Liver (tissue), 9 donors: ENCODE results near the gene RINL. TPM values are rescaled to one million over a fixed set of nuclear protein-coding genes. Genes with fewer than 3 reads are reported as not detected.

Experiments
- DNase-seq: peaks from one replicate; pipeline ENCODE4 v3.0.0-alpha.2; 2017; ENCODE audit warnings: low spot score
- H3K27ac ChIP-seq, 2 donors: one replicate each; pipeline ENCODE4 v1.7.0; 2013; ENCODE audit warnings: inconsistent platforms in 2 of 2, low read length in 2 of 2, control low read depth in 1 of 2, low read depth in 1 of 2, mild to moderate bottlenecking in 1 of 2
- H3K27me3 ChIP-seq, 4 donors: one replicate each; pipeline versions ENCODE4 v1.6.1 to v1.7.0; 2013; ENCODE audit warnings: low read length in 3 of 4, inconsistent platforms in 1 of 4, mild to moderate bottlenecking in 1 of 4, moderate library complexity in 1 of 4; ENCODE audit not compliant: control insufficient read depth in 4 of 4, insufficient read depth in 4 of 4
- H3K36me3 ChIP-seq, 4 donors: one replicate each; pipeline versions ENCODE4 v1.6.1 to v1.7.0; 2013; ENCODE audit warnings: low read length in 3 of 4, mild to moderate bottlenecking in 3 of 4, low read depth in 1 of 4, moderate library complexity in 1 of 4; ENCODE audit not compliant: control insufficient read depth in 4 of 4, insufficient read depth in 3 of 4
- H3K4me1 ChIP-seq, 4 donors: one replicate each; pipeline versions ENCODE4 v1.6.1 to v1.7.0; 2013; ENCODE audit warnings: low read length in 3 of 4, mild to moderate bottlenecking in 3 of 4, moderate library complexity in 1 of 4; ENCODE audit not compliant: control insufficient read depth in 4 of 4, insufficient read depth in 4 of 4
- H3K4me3 ChIP-seq, 3 donors: one replicate each; pipeline versions ENCODE4 v1.6.1 to v1.7.0; 2013; ENCODE audit warnings: low read length in 3 of 3, control low read depth in 1 of 3, low read depth in 1 of 3, mild to moderate bottlenecking in 1 of 3
- H3K9ac ChIP-seq, 2 donors: one replicate each; pipeline ENCODE4 v1.7.0; 2013; ENCODE audit warnings: low read length in 2 of 2, mild to moderate bottlenecking in 2 of 2, moderate library complexity in 2 of 2, control low read depth in 1 of 2, low read depth in 1 of 2
- H3K9me3 ChIP-seq, 4 donors: one replicate each; pipeline versions ENCODE4 v1.6.1 to v1.7.0; 2013; ENCODE audit warnings: low read length in 3 of 4; ENCODE audit not compliant: control insufficient read depth in 4 of 4
- ATF3 ChIP-seq: IDR thresholded peaks from 2 replicates; pipeline ENCODE4 v1.6.1; 2016; ENCODE audit warnings: antibody characterized with exemption
- CTCF ChIP-seq: fragments of 150-350 bp; IDR thresholded peaks from 2 replicates; pipeline ENCODE4 v1.5.1; 2017; ENCODE audit warnings: improper control_type of control experiment, low read depth, low read length; ENCODE audit not compliant: missing input control
- EGR1 ChIP-seq, 2 donors: IDR thresholded peaks; 2 replicates each; pipeline ENCODE4 v1.6.1; 2016 to 2018; ENCODE audit warnings: antibody characterized with exemption in 2 of 2, low read depth in 2 of 2
- FOXA1 ChIP-seq: IDR thresholded peaks from 2 replicates; pipeline ENCODE4 v1.6.1; 2016; ENCODE audit warnings: antibody characterized with exemption
- FOXA2 ChIP-seq: IDR thresholded peaks from 2 replicates; pipeline ENCODE4 v1.6.1; 2016; ENCODE audit warnings: antibody characterized with exemption
- GABPA ChIP-seq, 2 donors: IDR thresholded peaks in 1 of 2; conservative IDR thresholded peaks in 1 of 2; 2 replicates each; pipeline ENCODE4 v1.6.1; 2016; ENCODE audit warnings: antibody characterized with exemption in 2 of 2, mild to moderate bottlenecking in 1 of 2, moderate library complexity in 1 of 2
- HNF4A ChIP-seq, 2 donors: conservative IDR thresholded peaks; 2 replicates each; pipeline ENCODE4 v1.6.1; 2016; ENCODE audit warnings: antibody characterized with exemption in 2 of 2, mild to moderate bottlenecking in 2 of 2
- HNF4G ChIP-seq: IDR thresholded peaks from 2 replicates; pipeline ENCODE4 v1.6.1; 2016; ENCODE audit warnings: antibody characterized with exemption
- JUND ChIP-seq, 2 donors: IDR thresholded peaks; 2 replicates each; pipeline ENCODE4 v1.6.1; 2016; ENCODE audit warnings: antibody characterized with exemption in 2 of 2
- MAX ChIP-seq: IDR thresholded peaks from 2 replicates; pipeline ENCODE4 v1.6.1; 2016; ENCODE audit warnings: antibody characterized with exemption
- NR2F2 ChIP-seq: IDR thresholded peaks from 2 replicates; pipeline ENCODE4 v1.6.1; 2016; ENCODE audit warnings: antibody characterized with exemption
- RAD21 ChIP-seq, 2 donors: IDR thresholded peaks; 2 replicates each; pipeline ENCODE4 v1.6.1; 2016; ENCODE audit warnings: antibody characterized with exemption in 2 of 2, mild to moderate bottlenecking in 2 of 2
- REST ChIP-seq: IDR thresholded peaks from 2 replicates; pipeline ENCODE4 v1.6.1; 2016; ENCODE audit warnings: antibody characterized with exemption, mild to moderate bottlenecking
- RXRA ChIP-seq, 2 donors: IDR thresholded peaks; 2 replicates each; pipeline ENCODE4 v1.6.1; 2017 to 2018; ENCODE audit warnings: antibody characterized with exemption in 2 of 2, mild to moderate bottlenecking in 1 of 2
- SP1 ChIP-seq: IDR thresholded peaks from 2 replicates; pipeline ENCODE4 v1.6.1; 2018; ENCODE audit warnings: antibody characterized with exemption, mild to moderate bottlenecking
- TAF1 ChIP-seq: conservative IDR thresholded peaks from 2 replicates; pipeline ENCODE4 v1.6.1; 2016; ENCODE audit warnings: antibody characterized with exemption, mild to moderate bottlenecking
- YY1 ChIP-seq: IDR thresholded peaks from 2 replicates; pipeline ENCODE4 v1.6.1; 2016; ENCODE audit warnings: antibody characterized with exemption, mild to moderate bottlenecking
- WGBS: extraction: QIAGEN DNeasy Blood & Tissue Kit; methylation state at CpG from one replicate; pipeline ENCODE4 v1.1.7; 2013; 5-methylcytosine and 5-hydroxymethylcytosine counted together
- polyA plus RNA-seq, 2 donors: library from polyadenylated mRNA; stranded (reverse) in 1 of 2; unstranded in 1 of 2; fragments of 200-250 nt in 1 of 2; fragments of >200 nt in 1 of 2; fragmentation: Nextera tagmentation in 1 of 2; extraction: Ambion mirVana in 1 of 2; gene quantifications; one replicate each; pipeline versions ENCODE4 v1.2.1 to v1.2.3, GENCODE V29; 2013 to 2015
- total RNA-seq, 2 donors: library from RNA; depleted of rRNA; stranded (reverse); fragments of >200 nt; gene quantifications; one replicate each; pipeline ENCODE4 v1.2.3, GENCODE V29; 2014
- donor health status: healthy.
- donor health status: healthy.
- donor health status: healthy.
- donor health status: healthy.
- donor health status: healthy.

Gene RINL
- total and polyA plus RNA-seq, 4 donors, result 4.9 to 8.7 (median 5.5) TPM

GRCh38 chr19:38920602-38921419 is 42.7 kb upstream of the RINL start:
- no peak for DNase-seq
- Histone ChIP-seq H3K27ac (no peak overlapping the region), H3K27me3 (no peaks in the 10 kb centered on the region), H3K9me3 (no peaks in the 10 kb centered on the region), H3K4me1 (no peaks in the 10 kb centered on the region), H3K4me3 (no peak overlapping the region), H3K36me3 (peaks cover 4 to 20% (median 7%) of the 10 kb centered on the region in 4 donors), H3K9ac (no peak overlapping the region)
- TF ChIP-seq ATF3 (no peak), GABPA (IDR thresholded peaks at IDR 0.05 in 1 of 2, conservative IDR thresholded peaks at IDR 0.05 in 1 of 2) (no peak), RAD21 (IDR thresholded peaks at IDR 0.05) (no peak), SP1 (no peak), HNF4A (conservative IDR thresholded peaks at IDR 0.05) (no peak), FOXA1 (no peak), HNF4G (no peak), MAX (no peak), NR2F2 (no peak), EGR1 (IDR thresholded peaks at IDR 0.05; ENCODE audit: low read depth in 2 of 2) (no peak), REST (no peak), RXRA (IDR thresholded peaks at IDR 0.05) (no peak)
- 87% methylated on average over 14 of the region's 14 CpGs for WGBS

GRCh38 chr19:38919837-38920601 is 41.9 kb upstream of the RINL start:
- no peak for DNase-seq
- Histone ChIP-seq H3K9me3 (no peaks in the 10 kb centered on the region), H3K36me3 (peaks cover 0 to 21% (median 4%) of the 10 kb centered on the region in 4 donors), H3K27ac (no peak overlapping the region), H3K27me3 (no peaks in the 10 kb centered on the region), H3K4me3 (no peak overlapping the region), H3K9ac (no peak overlapping the region), H3K4me1 (no peaks in the 10 kb centered on the region)
- WGBS, result 83% methylated on average over 21 of the region's 21 CpGs
- TF ChIP-seq HNF4G (no peak), TAF1 (no peak), YY1 (no peak), ATF3 (no peak), CTCF (no peak), FOXA2 (no peak), EGR1 (IDR thresholded peaks at IDR 0.05; ENCODE audit: low read depth in 2 of 2) (no peak), GABPA (IDR thresholded peaks at IDR 0.05 in 1 of 2, conservative IDR thresholded peaks at IDR 0.05 in 1 of 2) (no peak), REST (no peak), JUND (IDR thresholded peaks at IDR 0.05) (no peak), RXRA (IDR thresholded peaks at IDR 0.05) (no peak), MAX (no peak), FOXA1 (no peak), SP1 (no peak), RAD21 (IDR thresholded peaks at IDR 0.05) (no peak), NR2F2 (no peak), HNF4A (conservative IDR thresholded peaks at IDR 0.05) (no peak)
